ENCODE data around the gene PLB1. TPM values are rescaled to one million over a fixed set of nuclear protein-coding genes. Genes with fewer than 3 reads are reported as not detected.
"Not testable (repeated sequence)": the region's sequence is repeated elsewhere in the genome, so short reads cannot be mapped to it uniquely, and the experiment has no call there.

The PLB1 gene
- total RNA-seq, 2 donors from 2014 or later: 19.2 to 29.6 TPM

GRCh38 chr2:28546242-28546641 is 50.4 kb downstream of the PLB1 start:
- no peak overlapping the region for H3K27ac ChIP-seq
- H3K36me3 ChIP-seq: no peaks in the 10 kb centered on the region
- no peaks in the 10 kb centered on the region for H3K27me3 ChIP-seq (replicated peaks; ENCODE audit: insufficient read depth)
- no peak overlapping the region for H3K4me3 ChIP-seq
- H3K9me3 ChIP-seq: no peaks in the 10 kb centered on the region
- H3K4me1 ChIP-seq (ENCODE audit: control insufficient read depth in 1 of 2, low read depth in 2 of 2): no peaks in the 10 kb centered on the region
- no peak for ATAC-seq (ENCODE audit: insufficient number of reproducible peaks, low FRiP score, low read depth)
- DNase-seq (ENCODE audit: low spot score): no peak
- no peak for TF ChIP-seq CTCF (IDR thresholded peaks at IDR 0.05)

DNA sequence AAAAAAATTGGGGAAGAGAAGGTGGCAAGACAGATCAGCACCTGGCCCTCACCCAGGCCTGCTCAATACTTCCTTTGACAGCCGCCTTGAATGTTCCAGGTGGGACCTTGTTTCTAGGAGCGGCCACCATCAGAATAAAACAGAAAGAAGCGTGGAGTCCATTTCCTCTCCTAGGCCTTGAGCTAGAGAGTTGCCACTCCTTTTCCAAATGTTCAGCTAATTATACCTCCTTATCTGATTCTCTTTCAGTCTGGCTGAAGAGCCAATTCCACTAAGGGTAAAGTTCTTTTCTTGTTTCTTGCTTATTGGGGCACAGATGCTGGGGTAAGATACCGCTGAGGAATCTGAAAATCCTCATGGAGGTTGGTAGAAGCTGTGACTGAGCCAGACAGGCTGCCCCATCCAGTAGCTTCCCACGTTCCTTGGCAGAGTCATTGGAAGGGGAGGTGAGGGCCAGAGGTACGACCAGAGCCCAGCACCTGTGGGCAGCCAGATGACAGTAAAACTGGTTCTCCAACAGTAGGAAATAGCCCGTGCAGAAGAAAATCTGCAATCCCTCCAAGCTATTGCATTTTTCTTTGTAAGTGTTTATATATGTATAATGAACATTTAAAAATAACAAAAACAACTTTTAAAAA is 51.5 kb downstream of the PLB1 start:
- Histone ChIP-seq H3K4me1 (ENCODE audit: control insufficient read depth in 1 of 2, low read depth in 2 of 2) (no peaks in the 10 kb centered on the region), H3K36me3 (no peaks in the 10 kb centered on the region), H3K27me3 (replicated peaks; ENCODE audit: insufficient read depth) (no peaks in the 10 kb centered on the region), H3K4me3 (no peak overlapping the region), H3K9me3 (no peaks in the 10 kb centered on the region), H3K27ac (no peak overlapping the region)
- no peak for ATAC-seq (ENCODE audit: insufficient number of reproducible peaks, low FRiP score, low read depth)
- TF ChIP-seq CTCF (IDR thresholded peaks at IDR 0.05): no peak
- DNase-seq (ENCODE audit: low spot score): no peak

- no peak for ATAC-seq (ENCODE audit: insufficient number of reproducible peaks, low FRiP score, low read depth)
- Histone ChIP-seq H3K27me3 (replicated peaks; ENCODE audit: insufficient read depth) (no peaks in the 10 kb centered on the region), H3K4me1 (ENCODE audit: control insufficient read depth in 1 of 2, low read depth in 2 of 2) (no peaks in the 10 kb centered on the region), H3K4me3 (no peak overlapping the region), H3K27ac (no peak overlapping the region), H3K9me3 (no peaks in the 10 kb centered on the region), H3K36me3 (no peaks in the 10 kb centered on the region)
- no peak for TF ChIP-seq CTCF (IDR thresholded peaks at IDR 0.05)
- DNase-seq (ENCODE audit: low spot score): no peak
These were observed 52.2 kb downstream of the PLB1 start for GRCh38 chr2:28547906-28548600.

- not testable (repeated sequence) for H3K4me1 ChIP-seq (ENCODE audit: control insufficient read depth in 1 of 2, low read depth in 2 of 2); H3K27ac ChIP-seq; H3K9me3 ChIP-seq; H3K27me3 ChIP-seq (replicated peaks; ENCODE audit: insufficient read depth); H3K4me3 ChIP-seq; DNase-seq (ENCODE audit: low spot score); H3K36me3 ChIP-seq; ATAC-seq (ENCODE audit: insufficient number of reproducible peaks, low FRiP score, low read depth)
These were observed 54.5 kb downstream of the PLB1 start for GRCh38 chr2:28550345-28550744.

GRCh38 chr2:28552045-28552823 is 56.4 kb downstream of the PLB1 start:
- Histone ChIP-seq H3K36me3 (no peaks in the 10 kb centered on the region), H3K4me3 (no peak overlapping the region), H3K27ac (no peak overlapping the region), H3K4me1 (ENCODE audit: control insufficient read depth in 1 of 2, low read depth in 2 of 2) (no peaks in the 10 kb centered on the region), H3K27me3 (replicated peaks; ENCODE audit: insufficient read depth) (no peaks in the 10 kb centered on the region), H3K9me3 (no peaks in the 10 kb centered on the region)
- TF ChIP-seq CTCF (IDR thresholded peaks at IDR 0.05): no peak
- no peak for ATAC-seq (ENCODE audit: insufficient number of reproducible peaks, low FRiP score, low read depth)
- DNase-seq (ENCODE audit: low spot score): no peak

Measured in thoracic aorta (tissue), 2 donors.